HEK293 (cell line): ENCODE measurements around the gene RGS19.

Experiments used
- CTCF ChIA-PET: fragments of 350-600 bp; formaldehyde crosslinking; extraction: SDS; loops from one replicate; lab custom pipeline; 2021; ENCODE audit warnings: antibody characterized with exemption; lab: Yijun Ruan, JAX
- POLR2A ChIA-PET: fragments of 300-600 bp; formaldehyde crosslinking; extraction: SDS; loops from one replicate; lab custom pipeline; 2020; ENCODE audit warnings: antibody characterized with exemption, inconsistent platforms; lab: Yijun Ruan, JAX
- H3K27ac ChIP-seq: fragments of 200-500 bp; sonication (Bioruptor generic); 2 replicates; pipeline ENCODE4 v1.5.1; 2014; ENCODE audit warnings: low read depth, low read length, control low read depth, inconsistent platforms; ENCODE audit errors: extremely low read depth
- H3K36me3 ChIP-seq, 2 experiments: fragments of 200-500 bp in 1 of 2; sonication (Bioruptor generic) in 1 of 2; 1 replicate in 1 of 2; 2 replicates in 1 of 2; pipeline ENCODE4 v1.5.1; 2014 to 2017; ENCODE audit warnings: inconsistent platforms in 2 of 2, low read length in 2 of 2; ENCODE audit not compliant: control insufficient read depth in 2 of 2, insufficient read depth in 1 of 2
- H3K4me1 ChIP-seq: fragments of 200-500 bp; sonication (Bioruptor generic); 2 replicates; pipeline ENCODE4 v1.5.1; 2014; ENCODE audit warnings: mild to moderate bottlenecking, low read length, inconsistent platforms; ENCODE audit not compliant: control insufficient read depth, insufficient read depth
- H3K4me3 ChIP-seq: 2 replicates; pipeline ENCODE4 v1.5.1; 2011; ENCODE audit warnings: low read depth, mild to moderate bottlenecking, control low read depth, low read length, moderate library complexity
- H3K9me3 ChIP-seq: fragments of 200-500 bp; sonication (Bioruptor generic); 2 replicates; pipeline ENCODE4 v1.5.1; 2014; ENCODE audit warnings: low read depth, low read length, inconsistent platforms; ENCODE audit not compliant: control insufficient read depth, insufficient read depth
- EGR2 ChIP-seq: fragments of 450-650 bp; formaldehyde crosslinking; IDR thresholded peaks from 2 replicates; pipeline ENCODE4 v1.5.1; 2016; ENCODE audit warnings: low read depth, missing biosample characterization, missing genetic modification characterization
- KLF16 ChIP-seq: fragments of 450-650 bp; formaldehyde crosslinking; IDR thresholded peaks from 2 replicates; pipeline ENCODE4 v1.5.1; 2017; ENCODE audit warnings: missing biosample characterization, missing genetic modification characterization
- KLF8 ChIP-seq: fragments of 450-650 bp; formaldehyde crosslinking; IDR thresholded peaks from 2 replicates; pipeline ENCODE4 v1.5.1; 2016; ENCODE audit warnings: missing biosample characterization, missing genetic modification characterization
- SALL2 ChIP-seq: fragments of 450-650 bp; formaldehyde crosslinking; IDR thresholded peaks from 2 replicates; pipeline ENCODE4 v1.5.0; 2017; ENCODE audit warnings: missing biosample characterization, mild to moderate bottlenecking, missing genetic modification characterization, borderline replicate concordance
- SCRT2 ChIP-seq: fragments of 450-650 bp; formaldehyde crosslinking; IDR thresholded peaks from 2 replicates; pipeline ENCODE4 v1.5.1; 2016; ENCODE audit warnings: missing biosample characterization, missing genetic modification characterization
- SP2 ChIP-seq: fragments of 450-650 bp; formaldehyde crosslinking; IDR thresholded peaks from 2 replicates; pipeline ENCODE4 v1.5.1; 2016; ENCODE audit warnings: missing biosample characterization, missing genetic modification characterization
- TCF7L2 ChIP-seq: IDR thresholded peaks from 2 replicates; pipeline ENCODE4 v1.6.1; 2011; ENCODE audit warnings: low read depth, mild to moderate bottlenecking, inconsistent platforms, low read length, moderate library complexity, borderline replicate concordance
- ZIC2 ChIP-seq: fragments of 450-650 bp; formaldehyde crosslinking; IDR thresholded peaks from 2 replicates; pipeline ENCODE4 v1.5.1; 2016; ENCODE audit warnings: missing biosample characterization, missing genetic modification characterization
- ZNF140 ChIP-seq: fragments of 450-650 bp; formaldehyde crosslinking; IDR thresholded peaks from 2 replicates; pipeline ENCODE4 v1.5.1; 2016; ENCODE audit warnings: missing biosample characterization, missing genetic modification characterization
- ZNF266 ChIP-seq: fragments of 450-650 bp; formaldehyde crosslinking; IDR thresholded peaks from 2 replicates; pipeline ENCODE4 v1.5.1; 2016; ENCODE audit warnings: missing biosample characterization, missing genetic modification characterization, low read depth
- ZNF292 ChIP-seq: fragments of 450-650 bp; formaldehyde crosslinking; IDR thresholded peaks from 2 replicates; pipeline ENCODE4 v1.5.1; 2016; ENCODE audit warnings: low read depth, missing biosample characterization, missing genetic modification characterization, borderline replicate concordance
- ZNF37A ChIP-seq: fragments of 450-650 bp; IDR thresholded peaks from 2 replicates; pipeline ENCODE4 v1.5.1; 2018; ENCODE audit warnings: missing biosample characterization, missing genetic modification characterization
- ZNF48 ChIP-seq: fragments of 450-650 bp; formaldehyde crosslinking; IDR thresholded peaks from 2 replicates; pipeline ENCODE4 v1.5.1; 2016; ENCODE audit warnings: missing biosample characterization, missing genetic modification characterization
- ZNF529 ChIP-seq: fragments of 450-650 bp; formaldehyde crosslinking; IDR thresholded peaks from 2 replicates; pipeline ENCODE4 v1.5.1; 2017; ENCODE audit warnings: missing genetic modification characterization, missing biosample characterization; ENCODE audit not compliant: insufficient replicate concordance
- ZNF596 ChIP-seq: fragments of 450-650 bp; IDR thresholded peaks from 2 replicates; pipeline ENCODE4 v1.5.0; 2018; ENCODE audit warnings: missing biosample characterization, mild to moderate bottlenecking, missing genetic modification characterization, moderate library complexity
- ZNF776 ChIP-seq: fragments of 450-650 bp; formaldehyde crosslinking; IDR thresholded peaks from 2 replicates; pipeline ENCODE4 v1.5.0; 2017; ENCODE audit warnings: missing biosample characterization, missing genetic modification characterization, borderline replicate concordance
- ZNF792 ChIP-seq: fragments of 450-650 bp; formaldehyde crosslinking; IDR thresholded peaks from 2 replicates; pipeline ENCODE4 v1.5.1; 2016; ENCODE audit warnings: missing biosample characterization, missing genetic modification characterization
- ZXDB ChIP-seq: fragments of 450-650 bp; formaldehyde crosslinking; IDR thresholded peaks from 2 replicates; pipeline ENCODE4 v1.5.1; 2016; ENCODE audit warnings: missing biosample characterization, missing genetic modification characterization
- TF ChIP-seq, protein P1 (sequence below): fragments of 450-650 bp; formaldehyde crosslinking; IDR thresholded peaks from 2 replicates; pipeline ENCODE4 v1.5.0; 2017; ENCODE audit warnings: missing biosample characterization, missing genetic modification characterization, borderline replicate concordance
- TF ChIP-seq, protein P2 (sequence below): fragments of 450-650 bp; formaldehyde crosslinking; conservative IDR thresholded peaks from 2 replicates; pipeline ENCODE4 v1.5.1; 2016; ENCODE audit warnings: low read depth, missing biosample characterization, missing genetic modification characterization
- TF ChIP-seq, protein P3 (sequence below): fragments of 450-650 bp; formaldehyde crosslinking; IDR thresholded peaks from 2 replicates; pipeline ENCODE4 v1.5.1; 2016; ENCODE audit warnings: missing biosample characterization, missing genetic modification characterization
- TF ChIP-seq, protein P4 (sequence below): fragments of 450-650 bp; formaldehyde crosslinking; IDR thresholded peaks from 2 replicates; pipeline ENCODE4 v1.5.1; 2017; ENCODE audit warnings: missing biosample characterization, mild to moderate bottlenecking, missing genetic modification characterization, moderate library complexity

Gene RGS19

DNA sequence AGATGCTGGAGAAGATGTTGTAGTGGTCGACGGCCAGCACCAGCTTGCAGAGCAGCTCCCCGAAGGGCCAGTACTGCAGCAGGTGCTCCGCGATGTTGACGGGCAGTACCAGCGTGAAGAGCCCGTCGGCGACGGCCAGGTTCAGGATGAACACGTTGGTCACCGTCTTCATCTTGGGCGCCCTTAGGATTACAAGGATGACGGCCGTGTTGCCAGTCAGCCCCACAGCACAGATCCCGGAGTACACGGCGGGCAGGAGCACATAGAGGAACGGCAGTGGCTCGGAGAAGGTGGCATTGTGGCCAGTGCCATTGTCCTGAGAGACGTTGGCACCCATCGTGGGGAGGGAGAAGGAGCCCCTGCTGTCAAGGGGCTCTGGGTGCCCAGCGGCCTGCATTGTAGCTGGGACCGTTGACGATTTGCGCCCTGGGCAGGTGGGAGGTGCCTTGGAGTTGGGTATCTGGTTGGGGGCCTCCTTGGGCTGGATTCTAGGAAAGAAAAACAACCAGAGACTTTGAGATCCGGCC is 27.2 kb upstream of the RGS19 start:
- ChIA-PET CTCF (interaction anchor here (0.6 kb wide), 1 partner anchor 87 kb away, joined by 3 read pairs; no protein-coding TSS in a partner anchor), POLR2A (no interaction called here)
- TF ChIP-seq KLF8 (tag by site-specific recombination), result no peak
- TF ChIP-seq ZNF37A, result no peak
- no peak for TF ChIP-seq ZNF48 (tag by site-specific recombination)
- TF ChIP-seq, protein P1, sequence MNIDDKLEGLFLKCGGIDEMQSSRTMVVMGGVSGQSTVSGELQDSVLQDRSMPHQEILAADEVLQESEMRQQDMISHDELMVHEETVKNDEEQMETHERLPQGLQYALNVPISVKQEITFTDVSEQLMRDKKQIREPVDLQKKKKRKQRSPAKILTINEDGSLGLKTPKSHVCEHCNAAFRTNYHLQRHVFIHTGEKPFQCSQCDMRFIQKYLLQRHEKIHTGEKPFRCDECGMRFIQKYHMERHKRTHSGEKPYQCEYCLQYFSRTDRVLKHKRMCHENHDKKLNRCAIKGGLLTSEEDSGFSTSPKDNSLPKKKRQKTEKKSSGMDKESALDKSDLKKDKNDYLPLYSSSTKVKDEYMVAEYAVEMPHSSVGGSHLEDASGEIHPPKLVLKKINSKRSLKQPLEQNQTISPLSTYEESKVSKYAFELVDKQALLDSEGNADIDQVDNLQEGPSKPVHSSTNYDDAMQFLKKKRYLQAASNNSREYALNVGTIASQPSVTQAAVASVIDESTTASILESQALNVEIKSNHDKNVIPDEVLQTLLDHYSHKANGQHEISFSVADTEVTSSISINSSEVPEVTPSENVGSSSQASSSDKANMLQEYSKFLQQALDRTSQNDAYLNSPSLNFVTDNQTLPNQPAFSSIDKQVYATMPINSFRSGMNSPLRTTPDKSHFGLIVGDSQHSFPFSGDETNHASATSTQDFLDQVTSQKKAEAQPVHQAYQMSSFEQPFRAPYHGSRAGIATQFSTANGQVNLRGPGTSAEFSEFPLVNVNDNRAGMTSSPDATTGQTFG (tag by site-specific recombination), result no peak
- TF ChIP-seq, protein P2, sequence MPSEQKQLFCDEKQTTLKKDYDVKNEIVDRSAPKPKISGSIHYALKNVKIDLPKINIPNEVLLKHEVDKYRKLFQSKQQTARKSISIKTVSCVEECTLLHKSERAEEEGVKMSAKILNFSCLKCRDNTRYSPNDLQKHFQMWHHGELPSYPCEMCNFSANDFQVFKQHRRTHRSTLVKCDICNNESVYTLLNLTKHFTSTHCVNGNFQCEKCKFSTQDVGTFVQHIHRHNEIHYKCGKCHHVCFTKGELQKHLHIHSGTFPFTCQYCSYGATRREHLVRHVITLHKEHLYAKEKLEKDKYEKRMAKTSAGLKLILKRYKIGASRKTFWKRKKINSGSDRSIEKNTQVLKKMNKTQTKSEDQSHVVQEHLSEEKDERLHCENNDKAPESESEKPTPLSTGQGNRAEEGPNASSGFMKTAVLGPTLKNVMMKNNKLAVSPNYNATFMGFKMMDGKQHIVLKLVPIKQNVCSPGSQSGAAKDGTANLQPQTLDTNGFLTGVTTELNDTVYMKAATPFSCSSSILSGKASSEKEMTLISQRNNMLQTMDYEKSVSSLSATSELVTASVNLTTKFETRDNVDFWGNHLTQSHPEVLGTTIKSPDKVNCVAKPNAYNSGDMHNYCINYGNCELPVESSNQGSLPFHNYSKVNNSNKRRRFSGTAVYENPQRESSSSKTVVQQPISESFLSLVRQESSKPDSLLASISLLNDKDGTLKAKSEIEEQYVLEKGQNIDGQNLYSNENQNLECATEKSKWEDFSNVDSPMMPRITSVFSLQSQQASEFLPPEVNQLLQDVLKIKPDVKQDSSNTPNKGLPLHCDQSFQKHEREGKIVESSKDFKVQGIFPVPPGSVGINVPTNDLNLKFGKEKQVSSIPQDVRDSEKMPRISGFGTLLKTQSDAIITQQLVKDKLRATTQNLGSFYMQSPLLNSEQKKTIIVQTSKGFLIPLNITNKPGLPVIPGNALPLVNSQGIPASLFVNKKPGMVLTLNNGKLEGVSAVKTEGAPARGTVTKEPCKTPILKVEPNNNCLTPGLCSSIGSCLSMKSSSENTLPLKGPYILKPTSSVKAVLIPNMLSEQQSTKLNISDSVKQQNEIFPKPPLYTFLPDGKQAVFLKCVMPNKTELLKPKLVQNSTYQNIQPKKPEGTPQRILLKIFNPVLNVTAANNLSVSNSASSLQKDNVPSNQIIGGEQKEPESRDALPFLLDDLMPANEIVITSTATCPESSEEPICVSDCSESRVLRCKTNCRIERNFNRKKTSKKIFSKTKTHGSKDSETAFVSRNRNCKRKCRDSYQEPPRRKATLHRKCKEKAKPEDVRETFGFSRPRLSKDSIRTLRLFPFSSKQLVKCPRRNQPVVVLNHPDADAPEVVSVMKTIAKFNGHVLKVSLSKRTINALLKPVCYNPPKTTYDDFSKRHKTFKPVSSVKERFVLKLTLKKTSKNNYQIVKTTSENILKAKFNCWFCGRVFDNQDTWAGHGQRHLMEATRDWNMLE (tag by site-specific recombination), result no peak
- TF ChIP-seq ZNF140 (tag by site-specific recombination), result no peak
- no peak for TF ChIP-seq KLF16 (tag by site-specific recombination)
- no peak for TF ChIP-seq ZNF529 (tag by site-specific recombination)
- TF ChIP-seq ZNF266, result no peak
- no peak for TF ChIP-seq EGR2
- TF ChIP-seq ZNF292, result no peak
- no peak for TF ChIP-seq ZXDB (tag by site-specific recombination)
- no peak for TF ChIP-seq SCRT2 (tag by site-specific recombination)
- TF ChIP-seq SP2 (tag by site-specific recombination), result no peak
- no peak for TF ChIP-seq ZNF776 (tag by site-specific recombination)
- TF ChIP-seq TCF7L2, result no peak

DNA sequence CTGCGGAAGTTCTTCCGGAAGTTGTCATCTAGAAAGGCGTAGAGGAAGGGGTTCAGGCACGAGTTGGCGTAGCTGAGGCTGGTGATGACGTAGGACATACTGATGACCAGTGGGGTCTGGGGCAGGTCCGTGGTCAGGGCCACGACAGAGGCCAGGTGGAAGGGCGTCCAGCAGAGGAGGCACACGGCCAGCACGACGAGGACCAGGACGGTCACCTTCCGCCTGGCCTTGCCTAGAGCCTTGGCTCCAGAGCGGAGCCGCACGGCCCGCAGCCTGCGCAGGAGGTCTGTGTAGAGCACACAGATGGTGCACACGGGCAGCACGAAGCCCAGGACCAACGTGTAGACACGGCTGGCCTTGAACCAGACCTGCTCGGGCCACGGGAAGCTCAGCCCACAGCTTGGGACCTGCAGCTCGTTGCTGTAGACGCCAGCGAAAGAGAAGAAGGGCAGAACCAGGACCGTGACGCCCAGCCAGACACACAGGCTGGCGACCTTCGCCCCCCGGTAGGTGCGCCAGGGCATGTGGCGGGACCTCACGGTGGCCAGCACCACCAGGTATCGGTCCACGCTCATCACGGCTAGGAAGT is 26.6 kb upstream of the RGS19 start:
- POLR2A ChIA-PET, result no interaction called here
- no peaks in the 10 kb centered on the region for H3K4me1 ChIP-seq
- no peak overlapping the region for H3K27ac ChIP-seq
- H3K4me3 ChIP-seq, result no peak overlapping the region
- no peaks in the 10 kb centered on the region for H3K9me3 ChIP-seq
- CTCF ChIA-PET, result no interaction called here
- H3K36me3 ChIP-seq, result no peaks in the 10 kb centered on the region
- TF ChIP-seq SALL2 (tag by site-specific recombination) (no peak), ZNF596 (tag by site-specific recombination) (no peak), ZNF792 (tag by site-specific recombination) (no peak), ZIC2 (tag by site-specific recombination) (no peak)
- TF ChIP-seq, protein P3, sequence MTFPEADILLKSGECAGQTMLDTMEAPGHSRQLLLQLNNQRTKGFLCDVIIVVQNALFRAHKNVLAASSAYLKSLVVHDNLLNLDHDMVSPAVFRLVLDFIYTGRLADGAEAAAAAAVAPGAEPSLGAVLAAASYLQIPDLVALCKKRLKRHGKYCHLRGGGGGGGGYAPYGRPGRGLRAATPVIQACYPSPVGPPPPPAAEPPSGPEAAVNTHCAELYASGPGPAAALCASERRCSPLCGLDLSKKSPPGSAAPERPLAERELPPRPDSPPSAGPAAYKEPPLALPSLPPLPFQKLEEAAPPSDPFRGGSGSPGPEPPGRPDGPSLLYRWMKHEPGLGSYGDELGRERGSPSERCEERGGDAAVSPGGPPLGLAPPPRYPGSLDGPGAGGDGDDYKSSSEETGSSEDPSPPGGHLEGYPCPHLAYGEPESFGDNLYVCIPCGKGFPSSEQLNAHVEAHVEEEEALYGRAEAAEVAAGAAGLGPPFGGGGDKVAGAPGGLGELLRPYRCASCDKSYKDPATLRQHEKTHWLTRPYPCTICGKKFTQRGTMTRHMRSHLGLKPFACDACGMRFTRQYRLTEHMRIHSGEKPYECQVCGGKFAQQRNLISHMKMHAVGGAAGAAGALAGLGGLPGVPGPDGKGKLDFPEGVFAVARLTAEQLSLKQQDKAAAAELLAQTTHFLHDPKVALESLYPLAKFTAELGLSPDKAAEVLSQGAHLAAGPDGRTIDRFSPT (tag by site-specific recombination), result no peak
- TF ChIP-seq, protein P4, sequence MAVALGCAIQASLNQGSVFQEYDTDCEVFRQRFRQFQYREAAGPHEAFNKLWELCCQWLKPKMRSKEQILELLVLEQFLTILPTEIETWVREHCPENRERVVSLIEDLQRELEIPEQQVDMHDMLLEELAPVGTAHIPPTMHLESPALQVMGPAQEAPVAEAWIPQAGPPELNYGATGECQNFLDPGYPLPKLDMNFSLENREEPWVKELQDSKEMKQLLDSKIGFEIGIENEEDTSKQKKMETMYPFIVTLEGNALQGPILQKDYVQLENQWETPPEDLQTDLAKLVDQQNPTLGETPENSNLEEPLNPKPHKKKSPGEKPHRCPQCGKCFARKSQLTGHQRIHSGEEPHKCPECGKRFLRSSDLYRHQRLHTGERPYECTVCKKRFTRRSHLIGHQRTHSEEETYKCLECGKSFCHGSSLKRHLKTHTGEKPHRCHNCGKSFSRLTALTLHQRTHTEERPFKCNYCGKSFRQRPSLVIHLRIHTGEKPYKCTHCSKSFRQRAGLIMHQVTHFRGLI, result no peak

More for the DNA sequence above, 27.2 kb upstream of the RGS19 start:
- Histone ChIP-seq H3K4me1 (no peaks in the 10 kb centered on the region), H3K4me3 (no peak overlapping the region), H3K27ac (no peak overlapping the region), H3K36me3 (no peaks in the 10 kb centered on the region), H3K9me3 (no peaks in the 10 kb centered on the region)
